Hepatic stellate cell (primary cell): Measurements from ENCODE around the gene HMGA1.

ENCODE experiments used
- DNase-seq: peaks from one replicate; pipeline ENCODE4 v3.0.0; 2011; ENCODE audit warnings: low spot score

HMGA1 gene, protein sequence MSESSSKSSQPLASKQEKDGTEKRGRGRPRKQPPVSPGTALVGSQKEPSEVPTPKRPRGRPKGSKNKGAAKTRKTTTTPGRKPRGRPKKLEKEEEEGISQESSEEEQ

DNA sequence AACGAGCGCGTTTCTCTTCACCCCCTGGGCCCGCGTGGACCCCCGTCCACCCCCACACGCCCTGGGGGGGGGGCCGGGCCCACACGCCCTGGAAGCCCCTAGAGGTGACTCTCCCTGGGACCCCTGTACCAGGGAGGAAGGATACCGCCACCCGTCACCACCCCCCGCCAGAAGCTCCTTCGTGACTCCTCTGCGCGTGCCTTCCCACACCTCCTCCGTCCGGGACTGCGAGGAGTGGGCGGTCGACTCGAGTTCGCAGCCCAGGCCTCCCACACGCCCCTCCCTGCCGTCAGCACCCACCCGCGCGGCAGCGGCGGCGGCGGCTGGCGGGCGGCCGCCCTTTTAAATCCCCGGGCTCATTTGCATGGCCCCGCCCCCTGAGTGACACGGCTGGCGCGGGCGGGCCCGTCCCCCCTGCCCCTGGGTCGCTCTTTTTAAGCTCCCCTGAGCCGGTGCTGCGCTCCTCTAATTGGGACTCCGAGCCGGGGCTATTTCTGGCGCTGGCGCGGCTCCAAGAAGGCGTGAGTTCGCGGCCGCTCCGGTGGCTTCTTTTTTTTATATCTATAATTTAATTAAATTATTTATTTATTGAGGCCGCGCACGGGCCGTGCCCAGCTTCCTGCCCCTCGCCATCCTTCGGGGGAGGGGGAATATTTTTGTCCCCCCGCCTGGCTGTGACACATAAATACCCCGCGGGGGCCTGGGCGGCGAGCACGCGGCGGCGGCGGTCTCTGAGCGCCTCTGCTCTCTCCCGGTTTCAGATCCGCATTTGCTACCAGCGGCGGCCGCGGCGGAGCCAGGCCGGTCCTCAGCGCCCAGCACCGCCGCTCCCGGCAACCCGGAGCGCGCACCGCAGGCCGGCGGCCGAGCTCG lies at the start of gene HMGA1:
Gene HMGA1, plus strand, starts transcription at position 431 of the 873 bp plus-strand sequence. CDS start 3,908 bp downstream, outside the sequence.
- DNase-seq: peak; percentile 87

DNA sequence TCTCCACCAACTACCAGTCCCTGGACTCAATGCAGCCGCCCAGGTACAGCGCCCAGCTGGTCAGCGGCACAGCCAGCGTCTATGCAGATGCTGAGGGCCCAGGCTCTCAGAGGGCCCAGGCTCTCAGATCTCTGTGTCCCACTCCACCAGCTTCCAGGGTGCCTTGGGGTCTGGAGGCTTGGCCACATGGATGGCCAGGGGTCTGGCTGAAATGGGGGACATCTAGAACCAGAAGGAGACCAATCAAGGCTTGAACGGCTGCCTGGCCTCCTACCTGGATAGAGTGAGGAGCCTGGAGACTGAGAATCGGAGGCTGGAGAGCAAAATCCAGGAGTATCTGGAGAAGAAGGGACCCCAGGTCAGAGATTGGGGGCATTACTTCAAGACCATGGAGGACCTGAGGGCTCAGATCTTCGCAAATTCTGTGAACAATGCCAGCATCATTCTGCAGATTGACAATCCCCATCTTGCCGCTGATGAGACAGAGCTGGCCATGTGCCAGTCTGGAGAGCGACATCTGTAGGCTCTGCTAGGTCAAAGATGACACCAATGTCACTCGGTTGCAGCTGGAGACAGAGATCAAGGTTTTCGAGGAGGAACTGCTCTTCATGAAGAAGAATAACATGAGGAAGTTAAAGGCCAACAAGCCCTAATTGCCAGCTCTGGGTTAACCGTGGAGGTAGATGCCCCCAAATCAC lies 46.7 kb upstream of the HMGA1 start:
- no peak for DNase-seq

DNA sequence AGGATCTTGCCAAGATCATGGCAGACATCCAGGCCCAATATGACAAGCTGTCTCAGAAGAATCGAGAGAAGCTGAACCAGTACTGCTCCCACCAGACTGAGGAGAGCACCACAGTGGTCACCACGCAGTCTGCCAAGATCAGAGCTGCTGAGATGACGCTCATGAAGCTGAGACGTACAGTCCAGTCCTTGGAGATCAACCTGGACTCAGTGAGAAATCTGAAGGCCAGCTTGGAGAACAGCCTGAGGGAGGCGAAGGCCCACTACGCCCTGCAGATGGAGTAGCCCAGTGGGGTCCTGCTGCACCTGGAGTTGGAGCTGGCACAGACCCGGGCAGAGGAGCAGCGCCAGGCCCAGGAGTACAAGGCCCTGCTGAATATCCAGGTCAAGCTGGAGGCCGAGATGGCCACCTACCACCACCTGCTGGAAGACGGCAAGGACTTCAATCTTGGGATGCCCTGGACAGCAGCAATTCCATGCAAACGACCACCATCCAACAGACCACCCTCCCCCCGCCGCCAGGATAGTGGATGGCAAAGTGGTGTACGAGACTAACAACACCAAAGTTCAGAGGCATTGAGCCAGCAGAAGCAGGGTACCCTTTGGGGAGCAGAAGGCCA lies 46.1 kb upstream of the HMGA1 start:
- DNase-seq: no peak

DNA sequence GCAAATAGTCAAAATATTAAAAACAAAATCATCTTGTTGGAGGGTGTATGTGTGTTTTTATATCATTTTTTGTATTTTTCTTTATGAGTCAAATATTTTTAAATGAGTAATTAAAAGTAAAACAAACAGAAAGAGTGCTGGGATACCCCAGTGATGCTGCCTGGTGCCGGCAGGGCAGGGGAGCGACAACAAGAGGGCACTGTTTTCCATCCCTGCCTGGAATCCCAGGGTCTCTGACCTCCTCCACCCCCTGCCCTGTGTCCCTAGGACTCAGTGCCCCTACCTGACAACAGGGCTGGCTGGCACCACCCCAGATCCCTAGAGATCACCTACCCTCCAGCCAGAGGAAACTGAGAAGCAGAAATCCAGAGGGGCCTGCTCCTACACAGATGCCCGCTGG lies 41.9 kb upstream of the HMGA1 start:
- DNase-seq: peak; percentile 41

DNA sequence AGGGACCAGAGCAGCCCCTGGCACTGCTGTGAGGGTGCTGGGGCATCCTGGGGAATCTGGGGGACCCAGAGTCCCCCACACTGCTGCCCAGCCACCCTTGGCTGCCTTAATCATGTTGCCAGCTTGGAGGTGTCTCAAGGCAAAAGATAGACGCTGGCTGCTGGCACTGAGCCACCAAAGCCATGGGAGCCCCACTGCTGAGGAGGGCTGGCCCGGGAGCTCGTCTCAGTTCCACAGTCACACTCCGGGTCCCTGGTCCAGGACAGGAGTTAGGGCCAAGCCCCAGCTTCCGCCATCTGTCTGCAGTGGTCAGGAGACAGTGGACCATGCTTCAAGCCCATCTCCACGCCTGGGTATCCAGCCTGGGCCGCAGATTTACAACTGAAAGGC lies 41.0 kb upstream of the HMGA1 start:
- DNase-seq: no peak

DNA sequence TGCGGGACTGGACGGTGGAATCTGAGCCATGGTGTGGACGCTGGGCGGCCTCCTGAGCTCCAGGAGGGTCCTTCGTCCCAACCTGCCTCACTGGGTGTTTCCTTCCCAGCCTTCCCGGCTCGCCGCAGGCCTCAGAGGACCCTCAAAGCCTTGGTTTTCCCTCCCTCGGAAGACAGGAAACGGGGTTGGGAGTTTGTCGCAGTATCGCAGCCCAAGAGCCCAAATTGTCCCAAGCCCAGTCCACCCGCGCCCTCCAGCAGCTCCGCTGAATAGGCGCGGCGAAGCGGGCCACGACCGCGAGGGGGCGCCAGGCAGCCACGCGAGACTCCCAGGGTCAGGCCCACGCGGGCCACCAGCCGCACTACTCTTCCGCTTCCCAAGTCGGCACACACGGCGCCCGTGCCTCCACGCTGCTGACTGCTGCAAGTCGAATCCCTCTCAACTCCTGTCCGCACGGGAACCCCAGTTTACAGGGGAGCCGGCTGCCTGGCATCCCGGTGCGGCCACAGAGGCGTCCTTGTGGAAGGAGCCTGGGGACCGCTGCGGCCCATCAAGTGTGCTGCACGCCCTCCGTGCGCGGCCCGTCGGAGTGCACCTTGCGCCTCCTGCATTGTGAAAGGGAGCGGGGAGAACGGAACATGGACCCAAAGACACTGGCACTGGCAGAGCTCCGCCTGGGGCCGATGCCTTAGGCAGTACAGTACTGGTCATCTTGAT lies 40.4 kb upstream of the HMGA1 start:
- peak; percentile 90 for DNase-seq

DNA sequence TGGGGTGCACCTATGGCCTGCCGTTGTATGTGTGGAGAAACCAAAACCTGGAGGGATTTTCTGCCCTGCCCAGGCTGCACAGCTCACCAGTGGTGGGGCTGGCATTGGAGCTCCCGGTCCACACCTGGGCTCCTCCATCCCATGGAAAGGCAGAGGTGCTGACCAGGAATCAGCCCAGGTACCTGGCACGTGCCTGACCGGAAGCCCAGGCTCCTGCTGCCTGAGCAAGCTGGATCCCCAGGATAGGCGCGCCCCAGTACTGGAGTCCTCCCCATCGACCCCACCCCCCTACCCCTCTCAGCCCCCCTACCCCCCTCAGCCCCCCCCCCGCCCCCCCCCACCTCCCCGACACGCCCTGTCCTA lies 39.9 kb upstream of the HMGA1 start:
- no peak for DNase-seq

DNA sequence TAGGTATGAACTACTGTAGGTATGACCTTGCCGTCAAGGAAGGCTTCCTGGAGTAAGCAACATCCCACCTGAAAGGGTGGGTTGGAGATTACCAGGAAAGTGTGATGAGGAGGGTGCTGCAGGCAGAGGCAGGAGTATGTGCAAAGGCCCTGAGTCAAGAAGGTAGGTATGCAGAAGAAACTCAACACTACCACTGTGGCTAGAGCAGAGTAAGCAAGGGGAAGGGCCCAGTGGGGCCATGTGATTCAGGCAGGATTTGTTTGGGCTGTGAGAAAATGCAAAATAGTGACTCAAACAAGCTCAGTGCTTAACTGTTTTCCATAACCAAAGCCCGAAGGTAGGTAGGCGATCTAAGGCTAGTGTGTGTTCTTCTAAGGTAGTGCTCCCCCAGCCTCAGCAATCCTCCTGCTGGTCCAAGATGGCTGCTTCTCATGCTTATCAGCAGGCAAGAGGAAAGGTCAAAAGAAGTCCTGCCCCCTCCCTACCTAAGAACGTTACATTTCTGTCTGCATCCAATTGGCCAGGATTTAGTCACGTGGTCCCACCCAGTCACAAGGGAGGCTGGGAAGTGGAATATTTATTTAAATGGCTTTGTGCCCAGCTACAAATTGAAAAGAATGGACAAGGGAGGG lies 36.2 kb upstream of the HMGA1 start:
- DNase-seq: peak; percentile 39

DNA sequence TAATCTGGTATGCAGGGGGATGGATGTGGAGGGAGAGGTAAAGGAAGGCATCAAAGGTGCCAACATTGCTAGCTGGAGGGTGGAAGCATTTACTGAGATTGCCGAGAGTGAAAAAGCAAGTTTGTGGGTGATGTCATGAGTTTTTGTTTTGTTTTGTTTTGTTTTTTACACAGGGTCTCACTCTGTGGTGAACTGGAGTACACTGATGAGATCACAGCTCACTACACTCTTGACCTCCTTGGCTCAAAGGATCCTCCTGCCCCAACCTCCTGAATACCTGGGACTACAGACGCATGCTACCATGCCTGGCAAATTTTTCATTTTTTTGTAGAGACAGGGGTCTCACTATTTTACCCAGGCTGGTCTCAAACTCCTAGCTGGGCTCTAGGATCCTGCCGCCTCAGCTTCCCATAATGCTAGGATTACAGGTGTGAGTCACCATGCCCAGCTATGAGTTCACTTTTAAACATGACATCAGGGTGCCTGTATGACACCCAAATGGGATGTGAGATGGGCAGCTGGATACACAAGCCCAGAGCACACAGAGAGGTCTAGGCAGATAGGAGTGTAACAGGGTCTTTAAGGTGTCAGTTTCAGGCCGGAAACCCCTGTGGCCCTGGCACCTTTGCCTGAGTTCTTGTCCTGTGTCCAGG lies 35.1 kb upstream of the HMGA1 start:
- no peak for DNase-seq

DNA sequence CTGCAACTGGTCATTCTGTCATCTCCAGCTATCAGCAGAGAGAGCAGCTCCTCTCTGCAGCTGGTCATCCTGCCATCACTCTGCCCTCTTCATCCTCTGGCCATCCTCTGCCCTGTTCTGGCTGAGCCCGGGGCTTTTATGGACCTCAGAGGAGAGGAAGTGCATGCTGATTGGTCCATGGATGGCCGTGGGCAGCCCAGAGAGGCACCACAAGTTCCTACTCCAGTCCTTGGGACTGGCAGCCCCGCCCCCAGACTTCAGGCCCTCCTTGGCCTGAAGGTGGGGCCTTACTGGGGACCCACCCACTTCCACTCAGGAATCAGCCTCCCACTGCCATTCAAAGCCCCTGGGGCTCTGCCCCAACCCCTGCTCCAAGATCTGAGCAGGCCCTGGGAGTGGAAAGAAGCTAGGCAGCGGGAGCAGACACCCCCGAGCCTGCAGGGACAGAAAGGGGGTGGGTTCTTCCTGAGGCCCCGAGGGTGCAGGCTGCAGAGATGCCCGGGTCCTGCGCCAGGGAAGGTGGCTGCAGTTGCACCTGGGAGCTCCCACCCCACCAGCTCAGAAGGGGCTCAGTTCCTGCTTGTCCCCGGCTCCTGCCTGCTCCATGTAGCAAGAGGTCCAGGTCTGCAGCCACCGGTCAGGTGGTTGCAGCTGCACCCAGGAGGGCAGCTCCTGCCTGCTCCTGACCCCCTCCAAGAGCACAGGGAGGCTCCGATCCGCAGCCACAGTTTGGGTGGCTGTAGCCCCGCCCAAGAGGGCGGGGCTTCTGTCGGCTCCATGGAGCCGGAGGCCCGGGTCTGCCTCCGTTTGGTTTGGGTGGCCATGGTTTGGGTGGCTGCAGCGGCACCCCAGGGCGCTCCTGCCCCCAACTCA lies 34.1 kb upstream of the HMGA1 start:
- no peak for DNase-seq

DNA sequence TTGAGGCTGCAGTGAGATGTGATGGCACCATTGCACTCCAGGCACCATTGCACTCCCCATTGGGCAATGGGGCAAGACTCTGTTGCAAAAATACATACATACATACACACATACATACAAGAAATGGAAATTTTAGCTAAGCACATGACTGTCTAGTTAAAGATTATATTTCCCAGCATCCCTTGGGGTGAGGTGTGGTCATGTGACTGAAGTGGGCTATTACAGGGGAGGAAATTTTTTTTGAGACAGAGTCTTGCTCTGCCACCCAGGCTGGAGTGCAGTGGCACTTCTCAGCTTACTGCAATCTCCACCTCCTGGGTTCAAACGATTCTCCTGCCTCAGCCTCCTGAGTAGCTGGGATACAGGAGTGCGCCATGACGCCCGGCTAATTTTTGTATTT lies 32.0 kb upstream of the HMGA1 start:
- no peak for DNase-seq

DNA sequence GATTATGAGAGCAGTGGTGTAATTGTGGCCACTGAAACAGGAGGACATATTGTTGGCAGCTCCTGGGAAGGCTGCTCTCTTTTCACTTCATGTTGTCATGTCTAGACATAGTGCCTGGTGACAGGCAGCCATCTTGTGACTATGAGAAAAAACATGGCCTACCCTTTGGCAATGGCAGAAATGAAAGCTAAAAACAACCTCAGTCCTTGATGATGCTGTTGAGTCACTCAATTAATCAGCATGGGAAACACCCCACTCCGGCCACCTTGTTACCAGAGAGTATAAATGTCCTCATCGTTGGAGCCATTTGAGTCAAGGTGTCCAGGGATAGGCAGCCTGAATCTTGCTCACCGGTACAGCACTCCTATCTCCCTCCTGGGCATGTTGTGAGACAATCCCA lies 31.2 kb upstream of the HMGA1 start:
- no peak for DNase-seq

DNA sequence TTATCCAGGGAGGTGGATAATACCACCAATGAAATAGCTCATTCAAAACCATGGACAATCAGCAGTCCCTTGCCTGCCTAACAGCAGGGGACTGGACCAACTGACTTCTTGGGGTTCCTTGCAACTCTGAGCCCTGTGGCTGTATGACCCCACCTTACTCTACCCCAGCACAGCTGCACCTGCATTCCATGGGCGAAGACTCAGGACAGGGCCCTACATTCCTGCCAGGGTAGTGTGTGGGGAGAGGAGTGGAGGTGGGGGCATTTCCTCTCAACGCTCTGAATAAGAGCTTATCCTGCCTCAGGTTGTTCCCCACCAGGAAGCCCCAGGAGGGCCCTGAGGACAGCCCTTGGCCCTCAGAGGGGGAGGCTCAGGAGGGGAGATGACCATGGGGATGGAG lies 30.8 kb upstream of the HMGA1 start:
- DNase-seq: no peak

DNA sequence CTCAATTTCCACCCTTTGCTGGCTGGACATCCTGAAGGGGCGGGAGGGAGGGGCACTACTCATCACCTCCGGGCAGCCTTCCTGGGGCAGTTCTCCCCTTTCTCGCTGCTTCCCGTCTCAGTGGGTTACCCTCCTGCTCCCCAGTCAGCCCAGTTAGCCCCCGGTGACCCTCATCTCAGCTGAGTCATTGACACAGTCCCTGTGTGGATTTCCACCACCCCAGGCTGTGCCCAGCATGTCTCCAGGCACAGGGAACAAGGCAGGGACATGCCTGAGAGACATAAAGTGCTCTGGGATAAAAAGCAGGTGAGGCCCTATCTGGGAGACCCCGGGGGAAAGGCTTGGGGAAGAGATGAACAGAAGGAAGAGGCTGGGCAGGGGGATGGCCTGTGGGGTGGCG lies 29.9 kb upstream of the HMGA1 start:
- no peak for DNase-seq

DNA sequence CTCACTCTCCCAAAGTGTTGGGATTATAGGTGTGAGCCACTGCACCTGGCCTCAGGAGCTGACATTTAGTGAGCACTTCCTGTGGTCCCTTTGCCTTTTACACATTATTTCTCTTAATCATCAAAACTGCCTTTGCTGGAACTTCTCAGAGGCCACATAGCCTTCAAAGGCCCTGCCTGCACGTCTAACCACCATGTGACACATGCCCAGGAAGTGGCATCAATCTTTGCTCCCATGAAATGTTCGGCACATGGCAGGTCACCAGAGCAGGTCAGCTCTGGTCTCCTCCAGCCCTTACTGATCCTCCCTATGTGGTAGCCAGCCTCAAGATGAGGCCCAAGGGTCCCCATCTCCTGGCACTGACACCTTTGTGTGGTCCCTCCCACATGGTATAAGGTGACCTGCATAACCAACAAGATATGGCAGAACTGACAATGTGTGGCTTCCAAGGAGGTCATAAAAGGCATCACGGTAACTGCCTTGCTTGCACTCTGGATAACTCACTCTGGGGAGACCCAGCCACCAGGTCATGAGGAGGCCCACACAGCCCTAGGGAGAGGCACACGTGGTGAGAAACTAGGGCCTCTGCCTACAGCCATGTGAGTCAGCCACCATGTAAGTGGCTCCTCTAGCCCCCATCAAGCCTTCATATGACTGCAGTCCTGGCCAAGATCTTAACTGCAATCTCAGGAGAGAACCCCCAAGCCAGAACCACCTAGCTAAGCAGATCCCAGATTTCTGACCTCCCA lies 28.8 kb upstream of the HMGA1 start:
- no peak for DNase-seq

DNA sequence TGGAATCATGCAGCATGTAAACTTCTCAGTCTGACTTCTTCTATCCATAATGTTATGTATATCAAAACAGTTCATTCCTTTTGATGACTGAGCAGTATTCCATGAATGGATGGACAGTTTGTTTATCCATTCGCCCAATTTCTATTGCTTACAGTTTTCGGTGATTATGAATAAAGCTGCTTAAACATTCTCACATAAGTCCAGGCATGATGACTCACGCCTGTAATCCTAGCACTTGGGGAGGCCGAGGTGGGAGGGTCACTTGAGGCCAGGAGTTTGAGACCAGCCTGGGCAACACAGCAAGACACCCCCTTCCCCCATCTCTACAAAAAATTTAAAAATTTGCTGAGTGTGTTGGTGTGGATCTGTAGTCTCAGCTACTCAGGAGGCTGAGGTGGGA lies 22.9 kb upstream of the HMGA1 start:
- DNase-seq: no peak

DNA sequence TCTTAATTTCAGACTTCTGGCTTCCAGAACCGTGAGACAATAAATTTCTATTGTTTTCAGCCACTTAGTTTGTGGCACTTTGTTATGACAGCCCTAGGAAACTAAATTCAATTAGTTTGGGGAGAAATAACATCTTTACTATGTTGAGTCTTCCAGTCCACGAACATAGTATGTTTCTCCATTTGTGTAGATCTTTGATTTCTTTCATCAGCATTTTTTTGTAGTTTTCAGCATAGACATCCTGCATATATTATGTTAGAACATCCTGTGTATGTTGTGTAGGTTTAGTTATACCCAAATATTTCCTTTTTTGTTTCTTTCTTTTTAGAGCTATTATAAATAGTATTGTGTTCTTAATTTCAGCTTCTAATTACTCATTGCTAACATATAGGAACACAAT lies 18.0 kb upstream of the HMGA1 start:
- no peak for DNase-seq

DNA sequence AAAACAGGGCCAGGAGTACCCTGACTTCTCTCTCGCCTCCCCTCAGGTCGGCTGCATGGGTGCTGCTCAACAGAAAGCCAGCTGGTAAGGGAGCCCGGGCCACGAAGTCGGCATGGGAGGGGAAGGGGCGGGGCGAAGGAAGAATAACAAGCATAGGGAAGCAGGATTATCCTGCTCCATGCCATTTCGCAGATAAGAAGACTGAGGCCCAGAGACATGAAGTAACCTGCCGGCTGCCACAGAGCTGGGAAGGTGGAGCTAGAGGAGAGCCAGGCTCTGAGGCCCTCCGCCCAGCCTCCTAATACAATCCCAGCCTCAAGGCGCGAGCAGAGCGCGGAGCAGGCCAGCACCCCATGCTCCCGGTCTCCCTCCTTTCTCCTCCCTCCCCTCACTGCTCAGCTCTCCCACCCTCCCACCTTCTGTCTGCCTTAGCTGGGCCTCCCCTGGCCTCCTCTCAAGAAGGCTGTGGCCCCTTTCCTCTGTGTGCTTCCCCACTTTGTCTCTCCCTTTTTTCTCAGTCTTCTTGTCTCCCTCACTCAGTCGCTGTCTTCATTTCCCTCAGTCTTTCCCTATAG lies 13.2 kb upstream of the HMGA1 start:
- DNase-seq: no peak
